Measurements from ENCODE around the gene KMT5B. TPM values are rescaled to one million over a fixed set of nuclear protein-coding genes. Genes with fewer than 3 reads are reported as not detected.

Gene KMT5B
- total RNA-seq, 1 donor from 2014 or later: 37.7 TPM

DNA sequence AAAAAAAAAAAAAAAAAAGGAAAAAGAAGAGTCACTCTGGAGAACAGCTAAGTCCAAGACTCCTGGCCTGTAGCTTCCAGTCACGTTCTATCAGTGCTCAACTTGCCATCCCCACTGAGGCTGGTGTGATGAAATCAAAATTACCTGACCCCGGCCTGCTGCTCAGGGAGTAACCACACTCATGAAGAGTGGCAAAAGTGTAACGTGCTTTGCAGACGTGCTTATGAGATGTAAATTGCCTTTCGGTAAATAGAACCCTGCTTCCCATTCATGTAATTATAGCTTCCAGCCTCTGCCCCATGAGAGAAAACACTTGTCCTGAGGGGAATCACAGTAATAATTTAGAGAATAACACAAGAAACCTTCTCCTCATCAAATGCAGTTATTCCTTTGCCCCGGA, 63.7 kb downstream of the KMT5B start:
- intact Hi-C loops (cut with DNase I): no loop called here
- DNase-seq (ENCODE audit: low spot score): no peak

DNA sequence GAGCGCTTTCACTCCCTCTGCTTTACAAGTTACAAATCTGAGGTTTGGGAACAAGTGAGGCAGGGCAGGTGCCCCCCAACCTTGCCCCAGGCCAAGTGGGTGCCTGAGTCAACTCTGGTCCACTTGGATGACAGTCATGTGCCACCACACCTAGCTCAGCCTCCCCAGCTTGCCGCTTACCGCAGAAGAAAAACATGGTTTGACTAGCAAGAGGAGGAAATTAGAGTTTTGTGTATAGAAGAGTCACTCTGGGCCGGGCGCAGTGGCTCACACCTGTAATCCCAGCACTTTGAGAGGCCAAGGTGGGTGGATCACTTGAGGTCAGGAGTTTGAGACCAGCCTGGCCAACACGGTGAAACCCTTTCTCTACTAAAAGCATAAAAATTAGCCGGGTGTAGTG, 64.2 kb downstream of the KMT5B start:
- intact Hi-C loops (cut with DNase I): no loop called here
- DNase-seq (ENCODE audit: low spot score): no peak

DNA sequence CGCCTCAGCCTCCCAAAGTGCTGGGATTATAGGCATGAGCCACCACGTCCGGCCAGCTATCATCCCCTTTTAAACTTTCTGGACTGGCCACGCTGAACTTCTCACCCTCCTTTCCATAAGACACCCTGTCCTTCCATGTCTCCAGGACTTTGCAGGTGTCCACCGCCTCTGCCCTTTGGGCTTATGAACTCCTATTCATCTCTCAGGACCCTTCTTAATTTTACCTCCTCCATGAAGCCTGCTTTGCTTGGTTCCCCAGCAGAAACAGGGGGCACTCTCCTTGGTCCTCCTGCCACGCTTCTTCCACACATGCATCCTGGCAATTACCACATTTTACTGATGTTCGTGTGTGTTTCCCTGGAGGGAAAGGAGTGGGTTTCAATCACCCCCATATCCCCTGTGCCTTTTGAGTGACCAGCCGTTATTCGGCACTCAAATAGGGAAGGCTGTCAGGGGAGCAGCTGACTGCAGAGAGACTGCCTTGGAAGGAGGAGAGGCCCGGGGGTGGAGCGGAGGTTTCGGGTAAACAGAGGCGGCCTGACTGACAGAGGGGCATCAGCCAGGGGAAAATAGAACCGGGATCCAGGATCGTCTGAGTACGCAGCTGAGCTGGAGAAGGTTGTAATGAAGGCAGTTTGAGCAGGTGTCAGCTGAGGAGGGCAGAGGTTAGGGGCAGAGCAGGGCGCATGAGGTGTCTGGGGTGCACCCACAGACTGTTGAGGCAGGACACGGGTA, 64.9 kb downstream of the KMT5B start:
- intact Hi-C loops (cut with DNase I): no loop called here
- DNase-seq (ENCODE audit: low spot score): no peak

DNA sequence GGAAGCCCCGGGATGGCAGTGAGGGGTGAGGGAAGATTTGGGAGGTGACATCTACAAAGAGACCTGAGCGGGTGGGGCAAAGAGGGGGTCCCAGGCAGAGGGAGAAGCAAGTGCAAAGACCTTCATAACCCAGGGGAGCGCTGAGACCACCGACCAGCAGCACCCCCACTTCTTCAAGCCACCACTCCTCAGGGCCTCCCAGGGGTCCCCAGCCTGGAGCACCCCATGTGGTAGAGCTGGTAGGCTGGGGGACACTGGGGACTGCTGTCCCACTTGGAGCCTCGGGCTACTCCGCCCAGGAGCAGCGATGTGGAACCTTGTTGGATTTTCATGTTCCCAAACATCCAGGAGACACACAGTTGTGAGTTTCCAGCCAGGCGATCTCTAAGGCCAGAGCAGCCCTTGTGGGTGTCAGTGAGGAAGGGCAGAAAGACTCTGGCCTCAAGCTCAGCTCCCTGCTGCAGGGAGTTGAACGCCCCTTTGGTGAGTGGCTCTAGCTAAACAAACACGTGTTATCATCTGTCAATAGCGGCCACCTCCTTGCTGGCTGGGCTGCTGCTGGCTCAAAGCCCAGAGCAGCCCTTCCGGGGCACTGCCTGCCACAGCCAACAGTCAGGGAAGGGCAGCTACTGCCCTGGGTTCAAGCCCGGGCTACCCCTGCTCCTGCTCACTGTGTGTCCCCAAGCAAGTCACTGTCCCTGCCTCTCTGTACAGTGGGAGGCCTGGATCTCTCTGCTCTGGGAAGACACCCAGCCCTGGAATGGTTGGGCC, 66.2 kb downstream of the KMT5B start:
- no peak for DNase-seq (ENCODE audit: low spot score)
- intact Hi-C loops (cut with DNase I): no loop called here

DNA sequence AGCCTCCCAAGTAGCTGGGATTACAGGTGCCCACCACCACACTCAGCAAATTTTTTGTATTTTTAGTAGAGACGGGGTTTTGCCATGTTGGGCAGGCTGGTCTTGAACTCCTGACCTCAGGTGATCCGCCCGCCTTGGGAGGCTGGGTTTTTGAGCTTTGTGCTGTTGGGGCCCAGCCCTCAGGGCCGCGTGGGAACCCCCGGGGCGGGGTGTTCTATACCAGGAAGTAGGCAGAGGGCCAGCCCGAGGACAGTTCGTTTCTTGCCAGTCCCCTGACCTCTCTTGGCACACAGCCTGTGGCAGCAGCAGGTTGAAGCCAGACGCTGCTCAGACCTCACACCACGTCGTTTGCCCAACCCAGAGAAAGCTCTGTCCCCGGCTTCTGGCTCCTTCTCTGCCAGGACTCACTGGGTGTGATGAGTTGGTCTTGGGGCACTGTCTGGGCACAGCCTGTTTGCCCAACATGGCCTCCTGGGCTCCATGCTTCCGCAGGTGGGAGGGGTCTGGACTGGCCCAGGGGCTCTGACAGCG, 67.0 kb downstream of the KMT5B start:
- peak; percentile 89 for DNase-seq (ENCODE audit: low spot score)
- intact Hi-C loops (cut with DNase I): no loop called here

DNA sequence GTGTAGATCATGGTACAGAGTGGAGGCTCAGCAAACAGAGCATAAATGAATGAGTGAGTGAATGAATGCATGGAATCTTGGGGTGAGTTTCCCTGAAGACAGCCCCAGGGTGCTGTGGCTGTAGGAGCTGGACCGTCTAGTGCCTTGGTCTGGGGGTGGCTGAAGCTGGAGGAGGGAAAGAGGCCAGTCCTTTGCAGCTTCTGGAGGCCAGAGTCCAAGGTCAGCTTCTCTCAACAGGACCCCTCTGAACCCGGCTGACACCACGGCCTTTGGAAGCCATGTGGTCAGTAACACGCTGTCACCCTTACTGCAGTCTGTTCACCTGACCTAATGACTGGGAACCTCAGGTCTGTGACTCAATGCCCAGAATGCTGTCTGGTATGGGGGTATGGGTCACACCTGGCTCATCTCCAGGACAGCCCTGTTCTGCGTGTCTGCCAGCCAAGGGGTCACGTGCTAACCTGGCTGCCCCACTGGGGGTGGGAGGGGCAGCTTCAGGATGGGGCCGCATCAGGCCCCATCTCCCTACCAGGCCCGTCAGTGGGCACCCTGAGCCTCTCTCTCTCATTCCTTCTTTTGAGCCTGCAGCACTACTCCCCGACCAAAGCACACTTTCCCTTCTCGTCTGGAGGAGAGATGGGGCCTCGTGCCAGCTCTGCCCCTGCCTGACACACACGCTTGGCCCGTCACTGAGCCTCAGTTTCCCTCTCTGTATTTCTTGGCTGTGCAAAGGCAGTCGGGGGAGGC, 67.8 kb downstream of the KMT5B start:
- DNase-seq (ENCODE audit: low spot score): no peak
- intact Hi-C loops (cut with DNase I): no loop called here

DNA sequence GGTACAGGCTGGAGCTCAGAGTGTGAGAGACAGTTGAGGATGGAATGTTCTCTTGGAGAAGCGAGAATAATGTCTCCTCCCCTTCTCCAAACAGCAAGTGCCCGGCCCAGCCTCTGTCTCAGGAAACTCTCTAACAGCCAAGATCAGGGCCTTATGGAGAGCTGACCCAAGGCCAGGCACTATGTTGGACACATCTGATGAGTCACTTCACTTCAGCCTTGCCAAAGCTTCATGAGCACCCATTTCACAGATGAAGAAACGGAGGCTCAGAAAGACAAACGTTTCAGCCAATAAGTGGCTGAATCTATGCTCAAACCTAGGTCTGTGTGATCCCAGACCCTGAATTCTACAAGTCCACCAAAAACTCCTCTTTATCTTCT, 69.8 kb downstream of the KMT5B start:
- no peak for DNase-seq (ENCODE audit: low spot score)
- intact Hi-C loops (cut with DNase I): no loop called here

DNA sequence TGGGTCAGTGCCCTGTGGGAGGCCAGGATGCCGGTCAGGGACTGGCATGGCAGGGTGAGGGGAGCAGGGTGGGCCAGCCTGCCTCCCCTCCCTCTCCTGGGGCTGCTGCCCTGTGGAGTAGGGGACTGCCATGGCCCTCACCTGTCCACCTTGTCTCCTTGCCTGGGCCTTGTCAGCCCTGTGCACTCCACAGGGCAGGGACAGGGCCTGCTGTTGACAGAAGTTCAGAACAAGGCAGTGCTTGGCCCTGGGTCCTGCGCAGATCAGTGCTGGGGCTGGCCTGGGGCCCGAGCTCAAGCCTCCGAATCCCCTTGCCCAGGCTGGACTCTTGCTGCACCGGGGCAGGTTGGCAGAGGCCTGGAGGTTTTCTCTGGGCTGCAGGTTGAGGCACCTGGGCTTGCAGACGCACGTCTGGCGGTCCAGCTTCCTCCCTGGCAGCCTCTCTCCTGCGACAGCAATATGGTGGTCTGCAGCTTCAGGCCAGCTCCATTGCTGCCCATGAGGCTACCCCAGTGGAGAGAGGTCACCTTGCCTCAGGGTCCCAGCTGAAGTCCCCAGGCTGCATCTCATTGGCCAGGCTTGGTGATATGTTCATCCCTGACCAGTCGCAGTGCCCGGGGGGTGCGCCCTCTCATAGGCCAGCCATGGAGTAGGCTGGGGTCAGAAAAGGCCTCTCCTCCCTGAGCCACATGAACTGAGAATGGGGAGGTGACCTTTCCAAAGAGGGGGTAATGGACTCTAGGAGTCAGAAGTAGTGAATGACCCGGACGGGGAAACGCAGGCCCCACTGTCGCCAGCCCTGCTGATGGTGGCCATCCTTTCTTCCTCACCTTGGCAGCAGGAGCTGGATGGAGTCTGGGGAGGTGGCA, 70.4 kb downstream of the KMT5B start:
- DNase-seq (ENCODE audit: low spot score): no peak
- intact Hi-C loops (cut with DNase I): no loop called here

DNA sequence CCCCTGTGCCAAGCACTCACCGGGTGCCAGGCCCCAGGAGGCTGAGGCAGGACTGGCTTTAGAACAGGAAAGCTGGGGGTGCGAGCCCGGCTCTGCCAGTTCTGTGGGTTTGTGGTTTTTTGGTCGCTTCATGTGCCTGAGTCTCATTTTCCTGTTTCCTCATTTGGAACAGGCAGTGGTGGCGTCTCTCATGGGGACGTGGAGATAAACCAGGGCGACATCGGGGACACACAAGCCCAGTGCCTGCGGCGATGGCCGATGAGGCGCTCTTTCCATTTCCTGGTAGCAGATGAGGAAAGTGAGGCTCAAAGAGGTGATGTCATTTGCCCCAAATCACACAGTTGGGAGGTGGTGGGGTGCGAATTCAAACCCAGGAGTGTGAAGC, 71.1 kb downstream of the KMT5B start:
- DNase-seq (ENCODE audit: low spot score): no peak
- intact Hi-C loops (cut with DNase I): no loop called here

DNA sequence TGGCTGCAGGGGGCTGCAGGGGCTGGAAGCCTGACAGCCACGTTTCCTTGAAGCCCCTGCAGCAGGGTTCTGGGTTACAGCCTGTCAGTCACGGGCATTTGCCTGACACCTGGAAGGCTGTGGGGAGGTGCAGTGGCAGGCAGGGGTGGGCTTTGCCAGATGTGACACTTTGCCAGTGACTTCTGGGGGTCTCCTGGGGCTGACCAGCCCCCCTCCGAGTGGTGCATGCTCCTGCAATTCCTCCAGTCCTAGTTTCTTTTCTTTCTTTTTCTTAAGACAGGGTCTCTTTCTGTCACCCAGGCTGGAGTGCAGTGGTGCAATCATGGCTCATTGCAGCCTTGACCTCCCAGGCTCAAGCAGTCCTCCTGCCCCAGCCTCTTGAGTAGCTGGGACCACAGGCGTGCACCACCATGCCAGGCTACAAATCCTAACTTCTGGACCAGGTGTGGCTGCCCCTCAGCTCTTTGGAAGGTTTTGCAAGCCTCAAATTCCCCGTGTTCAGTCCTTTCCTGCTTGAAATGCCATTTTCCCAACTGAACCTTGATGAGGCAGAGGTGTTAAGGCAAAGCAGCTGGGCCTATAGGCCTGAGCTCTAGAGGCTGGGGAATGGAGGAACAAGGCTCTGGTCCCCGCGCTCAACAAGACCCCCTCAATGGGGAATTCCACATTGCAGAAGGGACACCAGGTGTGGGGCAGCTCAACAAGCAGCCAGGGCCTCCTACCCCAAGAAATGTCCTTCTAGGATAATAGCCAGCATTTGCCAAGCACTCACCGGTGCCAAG, 71.7 kb downstream of the KMT5B start:
- DNase-seq (ENCODE audit: low spot score): no peak
- intact Hi-C loops (cut with DNase I): no loop called here

DNA sequence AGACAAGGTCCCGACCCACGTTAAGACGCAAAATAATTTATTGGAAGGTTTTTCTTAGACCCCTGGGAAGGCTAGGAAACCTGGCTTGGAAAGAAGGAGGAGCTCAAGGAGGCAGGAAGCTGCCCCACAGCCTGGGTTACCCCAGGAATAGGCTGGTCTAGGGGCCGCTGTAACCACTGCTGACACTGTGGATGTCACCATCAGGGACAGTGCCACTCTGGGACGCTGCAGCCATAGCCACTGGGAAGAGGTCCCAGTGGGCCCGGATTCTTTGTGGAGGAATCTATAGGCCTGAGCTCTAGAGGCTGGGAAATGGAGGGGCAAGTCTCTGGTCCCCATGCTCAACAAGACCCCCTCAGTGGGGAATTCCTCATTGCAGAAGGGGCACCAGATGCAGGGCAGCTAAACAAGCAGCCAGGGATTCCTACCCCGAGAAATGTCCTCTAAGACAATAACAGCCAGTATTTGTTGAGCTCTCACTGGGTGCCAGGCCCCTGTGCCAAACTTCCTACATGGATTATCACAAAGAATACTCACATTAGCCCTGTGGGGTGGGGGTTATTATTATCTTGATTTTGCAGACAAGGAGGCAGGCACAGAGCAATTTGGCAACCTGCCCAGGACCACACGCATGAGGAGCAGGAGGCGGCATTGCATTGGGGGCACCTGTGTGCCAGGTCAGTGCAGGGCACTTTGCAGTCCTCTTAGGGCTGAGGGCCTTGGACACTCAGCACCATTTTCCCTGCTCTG, 72.4 kb downstream of the KMT5B start:
- DNase-seq (ENCODE audit: low spot score): no peak
- intact Hi-C loops (cut with DNase I): no loop called here

DNA sequence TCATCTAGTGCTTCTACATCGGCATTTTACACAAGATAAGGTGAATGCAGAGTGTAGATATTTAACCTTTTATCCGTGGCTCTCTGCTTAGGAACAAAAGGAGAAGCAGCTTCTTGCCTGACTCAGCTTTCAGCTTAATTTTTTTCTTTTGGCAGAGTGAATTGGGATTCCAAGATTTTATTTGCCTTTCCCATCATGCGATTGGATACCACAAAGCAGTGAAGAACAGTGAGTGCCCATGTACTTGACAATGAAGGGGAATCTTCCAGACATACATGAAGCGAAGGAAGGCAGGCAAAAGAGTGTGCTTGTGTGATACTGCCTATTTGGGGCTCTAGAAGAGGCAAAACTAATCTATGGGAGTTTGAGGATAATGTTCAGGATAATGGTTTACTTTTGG, 74.9 kb downstream of the KMT5B start:
- no peak for DNase-seq (ENCODE audit: low spot score)
- intact Hi-C loops (cut with DNase I): no loop called here

DNA sequence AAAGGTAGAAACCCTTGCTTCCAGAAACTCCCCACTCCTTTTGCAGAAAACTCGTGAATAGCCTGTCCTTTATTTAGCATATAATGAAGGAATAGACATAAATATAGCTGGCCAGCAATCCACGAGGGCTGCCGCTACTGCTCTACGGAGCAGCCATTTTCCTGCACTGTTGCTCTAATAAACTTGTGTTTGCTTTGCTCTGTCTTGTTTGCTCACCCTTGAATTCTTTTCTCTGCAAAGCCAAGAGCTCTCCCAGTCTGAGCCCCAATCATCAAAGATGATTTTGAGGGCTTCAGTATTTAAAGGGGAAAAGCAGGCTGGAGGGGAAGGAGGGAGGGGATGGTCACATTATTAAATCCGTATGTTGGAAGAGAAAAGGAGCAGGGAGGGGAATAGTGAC, 75.3 kb downstream of the KMT5B start:
- intact Hi-C loops (cut with DNase I): no loop called here
- DNase-seq (ENCODE audit: low spot score): no peak

DNA sequence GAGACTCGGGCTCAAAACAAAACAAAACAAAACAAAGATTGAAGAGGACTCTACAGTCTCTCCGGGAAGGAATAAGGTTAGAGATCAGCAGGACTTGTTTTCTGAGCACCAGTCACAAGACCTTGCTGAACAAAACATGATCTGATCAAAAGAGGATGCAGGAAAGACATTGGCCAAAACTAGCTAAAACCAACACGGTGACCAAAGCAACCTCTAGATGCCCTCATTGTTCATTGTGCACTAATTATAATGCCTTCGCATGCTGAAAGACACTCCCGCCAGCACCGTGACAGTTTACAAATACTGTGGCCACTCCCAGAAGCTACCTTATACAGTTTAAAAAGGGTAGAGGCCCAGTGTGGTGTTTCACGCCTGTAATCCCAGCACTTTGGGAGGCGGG, 76.2 kb downstream of the KMT5B start:
- intact Hi-C loops (cut with DNase I): no loop called here
- no peak for DNase-seq (ENCODE audit: low spot score)

DNA sequence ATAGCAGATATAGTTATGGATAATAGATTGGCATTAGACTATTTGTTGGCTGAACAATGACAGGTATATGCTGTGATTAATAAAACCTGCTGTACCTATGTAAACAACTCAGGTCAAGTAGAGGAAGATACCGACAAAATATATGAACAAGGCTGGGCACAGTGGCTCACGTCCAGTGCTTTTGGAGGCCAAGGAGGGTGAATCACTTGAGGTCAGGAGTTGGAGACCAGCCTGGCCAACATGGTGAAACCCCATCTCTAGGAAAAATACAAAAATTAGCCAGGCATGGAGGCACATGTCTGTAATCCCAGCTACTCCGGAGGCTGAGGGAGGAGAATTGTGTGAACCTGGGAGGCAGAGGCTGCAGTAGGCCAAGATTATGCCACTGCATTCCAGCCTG, 77.9 kb downstream of the KMT5B start:
- intact Hi-C loops (cut with DNase I): no loop called here

DNA sequence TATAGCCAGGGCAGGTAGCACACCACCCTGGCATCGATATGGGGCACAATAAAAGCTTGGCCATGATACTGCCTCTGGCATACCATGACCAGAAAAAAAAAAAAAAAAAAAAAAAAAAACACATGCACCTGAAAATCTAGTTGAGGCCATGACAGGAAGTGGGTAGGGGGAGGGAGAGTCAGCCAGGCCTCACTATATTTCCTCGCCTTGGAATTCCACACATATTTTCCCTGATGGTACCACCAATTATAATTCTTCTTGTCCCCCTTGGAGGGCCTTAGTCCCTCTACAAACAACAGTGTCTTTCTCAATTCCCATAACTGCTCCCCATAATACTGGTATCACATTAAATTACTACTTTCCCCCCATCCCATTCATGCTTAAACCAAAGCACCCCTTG, 79.3 kb downstream of the KMT5B start:
- intact Hi-C loops (cut with DNase I): no loop called here
- no peak for DNase-seq (ENCODE audit: low spot score)

More for the DNA sequence above, 77.9 kb downstream of the KMT5B start:
- no peak for DNase-seq (ENCODE audit: low spot score)

DNA sequence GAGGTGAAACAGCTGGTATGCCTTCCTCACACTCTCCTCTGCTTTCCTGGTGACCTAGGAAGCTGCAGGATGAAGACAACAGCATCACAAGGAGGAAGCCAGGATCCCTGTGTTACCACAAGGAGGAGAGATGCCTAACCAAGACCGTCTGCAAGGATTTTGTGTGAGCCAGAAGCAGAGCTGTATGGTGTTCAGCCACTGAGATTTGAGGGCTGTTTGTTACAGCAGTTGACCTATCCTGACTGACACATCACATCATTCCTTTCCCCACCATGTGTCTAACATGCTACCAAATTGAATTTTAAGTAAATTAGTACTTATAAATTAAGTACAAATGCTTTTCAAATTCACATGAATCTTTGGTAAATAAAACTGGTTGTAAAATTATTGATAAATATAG, 83.0 kb downstream of the KMT5B start:
- no peak for DNase-seq (ENCODE audit: low spot score)
- intact Hi-C loops (cut with DNase I): no loop called here

DNA sequence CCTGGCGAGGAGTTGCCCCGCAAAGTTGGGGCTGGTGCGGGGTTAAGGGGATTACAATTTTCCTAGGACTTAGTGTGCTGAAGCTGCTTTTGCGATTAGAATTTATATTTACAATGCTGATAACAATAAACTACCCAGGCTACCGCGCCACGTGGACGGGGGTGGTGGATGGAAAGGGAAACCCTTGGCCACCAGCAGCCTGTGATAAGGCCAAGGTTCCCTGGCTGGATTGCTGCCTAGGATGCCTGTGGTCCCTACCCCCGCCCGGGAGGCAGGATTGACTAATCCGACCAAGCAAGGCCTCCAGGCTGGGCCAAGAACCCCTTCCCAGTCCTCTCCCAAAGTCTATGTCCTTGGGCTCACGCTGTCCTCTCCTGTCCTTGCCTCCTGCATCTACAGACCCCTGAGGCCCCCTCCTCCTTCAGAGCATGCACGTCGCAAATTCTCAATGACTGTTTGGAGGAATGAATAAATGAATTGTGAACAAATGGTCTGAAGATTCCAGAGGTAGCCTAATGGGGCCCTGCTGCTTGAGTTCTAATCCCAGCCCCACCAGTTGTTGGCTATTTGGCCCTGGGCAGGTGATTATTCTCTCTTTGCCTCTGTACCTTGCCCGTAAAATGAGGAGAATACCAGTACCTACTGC, 84.3 kb downstream of the KMT5B start:
- intact Hi-C loops (cut with DNase I): no loop called here
- no peak for DNase-seq (ENCODE audit: low spot score)

Data from cardiac septum (tissue), 1 donor.